22Rv1 (cell line): Measurements from ENCODE around the gene LSMEM2.

Experiments used
- CTCF ChIP-seq: fragments of 450-650 bp; IDR thresholded peaks from 2 replicates; pipeline ENCODE4 v1.5.1; 2017; ENCODE audit warnings: mild to moderate bottlenecking
- ZFX ChIP-seq: fragments of 450-650 bp; IDR thresholded peaks from 2 replicates; pipeline ENCODE4 v1.6.1; 2017; ENCODE audit warnings: antibody characterized with exemption, borderline replicate concordance

DNA sequence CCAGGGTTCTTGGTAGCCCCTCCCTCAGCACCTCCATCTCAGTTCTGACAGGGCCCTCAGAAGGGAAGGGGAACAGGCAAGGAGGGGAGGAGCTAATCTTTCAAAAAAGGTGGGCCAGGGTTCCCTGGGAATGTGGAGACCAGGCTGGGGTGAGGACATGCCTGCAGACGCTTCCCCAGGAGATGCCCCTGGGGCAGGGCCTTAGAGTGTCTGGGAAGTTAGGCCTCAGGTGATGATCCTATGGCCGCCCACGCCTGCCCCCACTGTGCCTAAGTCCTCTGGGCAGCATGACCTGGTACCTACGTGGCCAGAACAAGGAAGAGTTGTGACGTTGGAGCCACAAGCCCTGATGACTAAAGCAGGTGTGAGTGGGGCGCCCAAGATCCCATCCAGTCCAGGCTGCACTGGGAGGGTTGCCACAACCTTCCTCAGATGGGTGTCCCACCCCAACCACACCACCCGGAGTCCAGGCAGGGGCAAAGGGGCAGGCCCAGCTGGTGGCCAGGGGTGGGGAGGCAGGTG, 13.9 kb upstream of the LSMEM2 start:
- TF ChIP-seq CTCF (no peak), ZFX (no peak)
